ENCODE measurements around the gene RASGRF1. TPM values are rescaled to one million over a fixed set of nuclear protein-coding genes. Genes with fewer than 3 reads are reported as not detected.

Gene RASGRF1
- total RNA-seq, 1 donor from 2014 or later, result 0.41 TPM

- Mint-ChIP-seq H3K4me3 (no peak overlapping the region), H3K4me1 (ENCODE audit: unreplicated experiment) (peaks cover 4% of the 10 kb centered on the region), H3K27ac (no peak overlapping the region), H3K36me3 (no peaks in the 10 kb centered on the region), H3K27me3 (no peaks in the 10 kb centered on the region), H3K9me3 (no peaks in the 10 kb centered on the region)
- TF ChIP-seq CTCF (conservative IDR thresholded peaks at IDR 0.05), result no peak
- DNase-seq (ENCODE audit: extremely low spot score, unreplicated experiment), result no peak
Measured at GRCh38 chr15:79002581-79002980, 88.0 kb downstream of the RASGRF1 start.

- Mint-ChIP-seq H3K9me3 (no peaks in the 10 kb centered on the region), H3K27ac (no peak overlapping the region), H3K4me1 (ENCODE audit: unreplicated experiment) (peaks cover 8% of the 10 kb centered on the region), H3K27me3 (no peaks in the 10 kb centered on the region), H3K4me3 (no peak overlapping the region), H3K36me3 (no peaks in the 10 kb centered on the region)
- no peak for DNase-seq (ENCODE audit: extremely low spot score, unreplicated experiment)
- no peak for TF ChIP-seq CTCF (conservative IDR thresholded peaks at IDR 0.05)
Measured at GRCh38 chr15:78999636-79000035, 90.9 kb downstream of the RASGRF1 start.

- no peak for DNase-seq (ENCODE audit: extremely low spot score, unreplicated experiment)
- H3K9me3 Mint-ChIP-seq, result no peaks in the 10 kb centered on the region
- H3K4me3 Mint-ChIP-seq, result no peak overlapping the region
- H3K4me1 Mint-ChIP-seq (ENCODE audit: unreplicated experiment), result peaks cover 3% of the 10 kb centered on the region
- no peak overlapping the region for H3K27ac Mint-ChIP-seq
- no peaks in the 10 kb centered on the region for H3K36me3 Mint-ChIP-seq
- no peaks in the 10 kb centered on the region for H3K27me3 Mint-ChIP-seq
- TF ChIP-seq CTCF (conservative IDR thresholded peaks at IDR 0.05), result no peak
Measured at GRCh38 chr15:78998526-78998925, 92.1 kb downstream of the RASGRF1 start.

- no peak for TF ChIP-seq CTCF (conservative IDR thresholded peaks at IDR 0.05)
- Mint-ChIP-seq H3K4me1 (ENCODE audit: unreplicated experiment) (peaks cover 3% of the 10 kb centered on the region), H3K27ac (no peak overlapping the region)
Measured at GRCh38 chr15:78997981-78998499, 92.5 kb downstream of the RASGRF1 start.

GRCh38 chr15:78996894-78997275, 93.7 kb downstream of the RASGRF1 start:
- DNase-seq (ENCODE audit: extremely low spot score, unreplicated experiment), result no peak
- no peak overlapping the region for H3K27ac Mint-ChIP-seq
- no peak overlapping the region for H3K4me3 Mint-ChIP-seq
- TF ChIP-seq CTCF (conservative IDR thresholded peaks at IDR 0.05), result no peak
- no peaks in the 10 kb centered on the region for H3K36me3 Mint-ChIP-seq
- H3K27me3 Mint-ChIP-seq, result no peaks in the 10 kb centered on the region
- peaks cover 3% of the 10 kb centered on the region for H3K4me1 Mint-ChIP-seq (ENCODE audit: unreplicated experiment)
- H3K9me3 Mint-ChIP-seq, result no peaks in the 10 kb centered on the region

More at GRCh38 chr15:78997981-78998499, 92.5 kb downstream of the RASGRF1 start:
- Mint-ChIP-seq H3K27me3 (no peaks in the 10 kb centered on the region), H3K36me3 (no peaks in the 10 kb centered on the region), H3K9me3 (no peaks in the 10 kb centered on the region), H3K4me3 (no peak overlapping the region)
- no peak for DNase-seq (ENCODE audit: extremely low spot score, unreplicated experiment)
